Epithelial cell of proximal tubule (primary cell): ENCODE data around the gene CCK. TPM values are rescaled to one million over a fixed set of nuclear protein-coding genes. Genes with fewer than 3 reads are reported as not detected.
"Not testable (repeated sequence)": the region's sequence is repeated elsewhere in the genome, so short reads cannot be mapped to it uniquely, and the experiment has no call there.

ENCODE experiments used
- DNase-seq: peaks from one replicate; pipeline ENCODE4 v3.0.0-alpha.2; 2011; ENCODE audit warnings: low read depth
- H3K4me3 ChIP-seq: 2 replicates; pipeline ENCODE4 v1.5.1; 2011; ENCODE audit warnings: low read depth, mild to moderate bottlenecking, low read length
- total RNA-seq: library from RNA; depleted of rRNA; stranded (reverse); fragments of >200 nt; gene quantifications from 2 replicates; pipeline ENCODE4 v1.2.3, GENCODE V29; 2015
- TF ChIP-seq, protein P1 (sequence below): conservative IDR thresholded peaks from 2 replicates; pipeline ENCODE4 v1.5.1; 2012; ENCODE audit warnings: low read depth, mild to moderate bottlenecking, low read length

Gene CCK
- total RNA-seq, 1 donor from 2014 or later, result 0.63 TPM

DNA sequence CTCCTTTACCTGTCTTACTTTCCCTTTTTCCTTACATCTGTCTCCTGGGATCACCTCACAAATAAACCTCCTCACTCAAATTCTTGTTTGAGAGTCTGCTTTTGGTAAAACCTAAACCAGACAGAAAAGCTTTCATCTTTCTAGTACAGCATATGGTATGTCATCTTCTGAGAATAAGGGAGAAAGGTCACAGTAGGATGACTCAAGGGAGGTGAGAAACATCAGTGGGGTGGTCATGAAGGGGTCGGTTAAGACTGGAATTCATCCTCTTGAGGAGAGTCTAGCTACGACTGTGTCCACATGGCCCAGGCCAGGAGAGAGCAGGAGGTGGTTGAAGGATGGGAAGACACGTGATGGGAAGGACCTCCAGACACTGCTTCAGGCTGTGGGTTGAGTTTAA, 34.8 kb upstream of the CCK start:
- no peak overlapping the region for H3K4me3 ChIP-seq
- DNase-seq, result no peak
- TF ChIP-seq, protein P1, sequence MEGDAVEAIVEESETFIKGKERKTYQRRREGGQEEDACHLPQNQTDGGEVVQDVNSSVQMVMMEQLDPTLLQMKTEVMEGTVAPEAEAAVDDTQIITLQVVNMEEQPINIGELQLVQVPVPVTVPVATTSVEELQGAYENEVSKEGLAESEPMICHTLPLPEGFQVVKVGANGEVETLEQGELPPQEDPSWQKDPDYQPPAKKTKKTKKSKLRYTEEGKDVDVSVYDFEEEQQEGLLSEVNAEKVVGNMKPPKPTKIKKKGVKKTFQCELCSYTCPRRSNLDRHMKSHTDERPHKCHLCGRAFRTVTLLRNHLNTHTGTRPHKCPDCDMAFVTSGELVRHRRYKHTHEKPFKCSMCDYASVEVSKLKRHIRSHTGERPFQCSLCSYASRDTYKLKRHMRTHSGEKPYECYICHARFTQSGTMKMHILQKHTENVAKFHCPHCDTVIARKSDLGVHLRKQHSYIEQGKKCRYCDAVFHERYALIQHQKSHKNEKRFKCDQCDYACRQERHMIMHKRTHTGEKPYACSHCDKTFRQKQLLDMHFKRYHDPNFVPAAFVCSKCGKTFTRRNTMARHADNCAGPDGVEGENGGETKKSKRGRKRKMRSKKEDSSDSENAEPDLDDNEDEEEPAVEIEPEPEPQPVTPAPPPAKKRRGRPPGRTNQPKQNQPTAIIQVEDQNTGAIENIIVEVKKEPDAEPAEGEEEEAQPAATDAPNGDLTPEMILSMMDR, result no peak

DNA sequence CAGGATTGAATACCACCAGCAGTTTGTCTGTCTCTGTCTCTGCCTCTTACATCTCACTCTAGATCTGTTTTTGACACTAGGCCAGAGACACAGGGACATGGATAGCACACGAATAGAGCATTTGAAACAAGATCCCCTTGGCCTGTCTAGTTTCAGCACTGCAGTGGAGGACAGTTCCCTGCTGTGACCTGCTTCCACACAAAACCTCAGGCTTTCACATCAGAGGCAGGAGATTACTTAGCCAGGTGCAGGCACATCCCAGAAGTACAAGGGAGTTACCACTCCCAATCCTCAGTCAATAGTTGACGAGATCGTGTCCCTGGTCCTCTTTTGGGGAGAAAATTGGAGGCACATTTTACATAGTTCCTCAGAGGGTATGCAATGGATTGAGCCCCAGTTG, 34.0 kb upstream of the CCK start:
- DNase-seq, result no peak
- no peak overlapping the region for H3K4me3 ChIP-seq
- TF ChIP-seq, protein P1, result no peak

DNA sequence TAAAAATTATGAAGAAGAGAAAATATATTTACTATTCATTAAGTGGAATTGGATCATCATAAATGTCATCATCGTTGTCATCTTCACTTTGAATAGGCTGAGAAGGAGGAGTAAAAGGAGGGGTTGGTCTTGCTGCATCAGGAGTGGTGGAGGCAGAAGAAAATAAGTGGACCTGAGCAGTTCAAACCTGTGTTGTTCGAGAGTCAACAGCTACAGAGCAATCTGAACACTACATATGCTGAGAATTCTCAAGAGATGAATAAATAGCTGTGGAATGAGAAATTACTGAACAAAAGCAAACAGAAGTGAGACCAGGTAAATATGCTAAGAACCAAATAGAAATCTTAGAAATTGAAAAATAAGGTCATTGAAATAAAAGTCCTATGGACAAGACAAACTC, 32.3 kb upstream of the CCK start:
- no peak overlapping the region for H3K4me3 ChIP-seq
- TF ChIP-seq, protein P1, result no peak
- DNase-seq, result no peak

DNA sequence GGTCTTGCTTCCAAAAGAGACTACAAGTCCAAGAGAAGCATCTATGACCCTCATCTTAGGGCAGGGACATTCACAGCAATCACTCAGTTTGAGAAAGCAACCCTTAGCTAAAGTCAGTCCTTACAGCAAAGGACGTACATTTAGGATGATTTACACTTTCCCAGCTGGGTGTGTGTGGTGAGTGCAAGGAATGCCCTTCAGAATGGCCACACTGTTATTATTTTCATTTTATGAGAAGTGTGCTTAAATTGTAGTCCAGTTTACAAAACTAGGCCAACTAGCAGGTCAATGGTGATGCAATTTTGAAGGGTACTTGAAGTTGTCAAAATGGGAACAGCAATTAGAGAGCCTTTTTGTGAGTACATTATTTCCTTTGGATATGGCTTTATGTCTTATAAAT, 26.0 kb upstream of the CCK start:
- TF ChIP-seq, protein P1, result no peak
- DNase-seq, result no peak
- no peak overlapping the region for H3K4me3 ChIP-seq

DNA sequence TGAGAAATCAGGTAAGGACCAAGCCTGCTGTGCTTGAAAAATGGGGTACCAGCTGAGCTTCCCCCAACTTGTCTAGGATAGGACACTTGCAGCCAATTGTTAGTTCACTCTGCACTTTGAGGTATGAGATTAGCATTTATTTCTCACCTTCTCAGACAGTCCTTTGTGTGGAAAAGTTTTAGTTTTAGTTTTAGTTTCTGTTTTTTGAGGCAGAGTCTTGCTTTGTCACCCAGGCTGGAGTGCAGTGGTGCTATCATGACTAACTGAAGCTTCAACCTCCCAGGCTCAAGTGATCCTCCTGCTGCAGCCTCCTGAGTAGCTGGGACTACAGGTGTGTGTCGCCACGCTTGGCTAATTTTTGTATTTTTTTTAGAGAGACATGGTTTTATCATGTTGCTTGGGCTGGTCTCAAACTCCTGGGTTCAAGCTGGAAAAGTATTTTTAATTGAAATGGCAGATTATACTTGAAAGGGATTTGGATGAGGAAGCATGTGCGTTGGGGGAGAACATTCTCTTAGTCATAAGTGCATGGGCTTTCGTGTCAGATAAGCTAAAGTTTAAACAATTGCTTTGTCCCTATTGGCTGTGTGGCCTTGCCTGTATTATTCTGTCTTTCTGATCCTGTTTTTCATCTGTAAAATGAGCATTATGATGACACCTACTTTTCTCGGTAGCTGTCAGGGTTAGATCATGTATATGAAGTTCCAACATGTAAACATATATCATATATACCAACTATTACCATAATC, 25.2 kb upstream of the CCK start:
- DNase-seq, result no peak
- TF ChIP-seq, protein P1, result no peak
- H3K4me3 ChIP-seq, result no peak overlapping the region

DNA sequence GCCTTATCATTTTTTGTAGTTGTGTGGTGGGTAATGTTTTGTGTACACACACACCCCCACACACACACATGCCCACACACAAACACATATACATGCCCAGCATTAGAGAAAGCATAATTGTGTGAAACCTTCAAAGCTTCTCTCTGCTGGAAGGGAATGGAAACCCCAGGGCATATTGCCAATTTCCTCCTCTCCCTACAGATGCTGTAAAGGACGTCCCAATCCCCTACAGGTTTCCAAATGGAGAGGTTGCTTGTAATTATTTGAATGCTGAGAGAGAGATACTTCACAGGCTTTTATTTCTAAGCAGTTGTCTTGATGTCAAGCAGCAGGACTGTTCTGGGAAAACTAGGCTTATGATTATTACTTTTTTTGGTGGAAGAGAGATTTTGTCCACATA, 23.0 kb upstream of the CCK start:
- H3K4me3 ChIP-seq, result no peak overlapping the region
- TF ChIP-seq, protein P1, result no peak
- DNase-seq, result no peak

DNA sequence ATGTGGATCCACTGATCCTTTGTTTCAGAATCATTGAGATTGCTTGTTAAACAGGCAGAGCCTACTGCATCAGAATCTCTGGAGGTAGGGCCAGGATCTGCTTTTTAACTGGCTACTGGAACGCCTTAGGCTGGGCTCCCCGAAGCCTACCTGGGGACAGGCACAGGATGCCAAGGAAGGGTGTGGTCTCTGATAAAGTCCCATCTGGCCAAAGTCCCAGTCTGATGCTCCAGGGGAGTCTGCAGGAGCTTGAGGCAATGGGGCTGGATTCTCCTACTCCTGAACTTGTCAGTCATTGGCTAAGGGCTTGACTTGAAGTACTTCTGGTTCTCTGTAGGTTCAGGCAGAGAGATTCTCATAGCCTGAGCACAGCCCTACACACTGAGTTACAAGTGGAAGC, 22.4 kb upstream of the CCK start:
- no peak for DNase-seq

DNA sequence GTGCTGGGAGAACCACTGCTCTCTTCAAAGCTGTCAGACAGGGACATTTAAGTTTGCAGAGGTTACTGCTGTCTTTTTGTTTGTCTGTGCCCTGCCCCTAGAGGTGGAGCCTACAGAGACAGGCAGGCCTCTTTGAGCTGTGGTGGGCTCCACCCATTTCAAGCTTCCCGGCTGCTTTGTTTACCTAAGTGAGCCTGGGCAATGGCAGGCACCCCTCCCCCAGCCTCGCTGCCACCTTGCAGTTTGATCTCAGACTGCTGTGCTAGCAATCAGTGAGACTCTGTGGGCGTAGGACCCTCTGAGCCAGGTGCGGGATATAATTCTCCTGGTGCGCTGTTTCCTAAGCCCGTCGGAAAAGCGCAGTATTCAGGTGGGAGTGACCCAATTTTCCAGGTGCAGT, 21.4 kb upstream of the CCK start:
- not testable (repeated sequence) for DNase-seq, H3K4me3 ChIP-seq

More for the DNA sequence above, 22.4 kb upstream of the CCK start:
- H3K4me3 ChIP-seq, result no peak overlapping the region
- TF ChIP-seq, protein P1, result no peak
